Gastrocnemius medialis (tissue), 4 donors: ENCODE measurements around the gene NPTX1. TPM values are rescaled to one million over a fixed set of nuclear protein-coding genes. Genes with fewer than 3 reads are reported as not detected.

ENCODE experiments used
- ATAC-seq, 2 donors: fragments of 150-250 bp; one replicate each; pipeline ENCODE4 v1.9.1; 2016
- DNase-seq, 2 donors: peaks; one replicate each; pipeline ENCODE4 v3.0.0-alpha.2; 2019
- H3K27ac ChIP-seq, 4 donors: fragments of 200-600 bp; sonication (generic); 1 replicate in 1 of 4; 2 replicates in 3 of 4; pipeline ENCODE4 v1.5.1; 2016 to 2018; ENCODE audit warnings: mild to moderate bottlenecking in 2 of 4, moderate library complexity in 1 of 4
- H3K27me3 ChIP-seq, 3 donors: fragments of 200-600 bp; sonication (generic) in 2 of 3; 1 replicate in 1 of 3; 2 replicates in 2 of 3; pipeline versions ENCODE4 v1.5.1 to v1.6.0; 2016 to 2019; ENCODE audit warnings: mild to moderate bottlenecking in 1 of 3, moderate library complexity in 1 of 3
- H3K36me3 ChIP-seq, 2 donors: fragments of 200-600 bp; sonication (generic) in 1 of 2; one replicate each; pipeline ENCODE4 v1.5.1; 2017 to 2018
- H3K4me1 ChIP-seq, 2 donors: fragments of 200-600 bp; sonication (generic) in 1 of 2; one replicate each; pipeline ENCODE4 v1.5.1; 2016 to 2017; ENCODE audit warnings: mild to moderate bottlenecking in 2 of 2
- H3K4me3 ChIP-seq, 4 donors: fragments of 200-600 bp; sonication (generic) in 3 of 4; 1 replicate in 1 of 4; 2 replicates in 3 of 4; pipeline ENCODE4 v1.5.1; 2016 to 2019; ENCODE audit warnings: mild to moderate bottlenecking in 2 of 4
- H3K9me3 ChIP-seq, 3 donors: fragments of 200-600 bp; sonication (generic) in 2 of 3; 1 replicate in 1 of 3; 2 replicates in 2 of 3; pipeline ENCODE4 v1.5.1; 2016 to 2019
- POLR2A ChIP-seq, 2 donors: fragments of 450-650 bp; IDR thresholded peaks; one replicate each; pipeline ENCODE4 v1.6.1; 2017; ENCODE audit warnings: antibody characterized with exemption in 2 of 2, mild to moderate bottlenecking in 2 of 2, moderate library complexity in 2 of 2
- in situ Hi-C, 4 donors: fragments of 200-750 bp; cut with MboI; loops; one replicate each; pipeline versions ENCODE4 v1.15.0 to v1.8.0; 2017; ENCODE audit warnings: low sequenced_read_pairs in 4 of 4
- intact Hi-C: fragments of 100-400 bp; cut with DNase I; formaldehyde crosslinking; loops from one replicate; pipeline ENCODE4 v1.15.1; 2023; ENCODE audit warnings: low total_unique reads
- total RNA-seq, 4 donors: library from RNA; depleted of rRNA; stranded (reverse); fragments of >200 nt; gene quantifications; one replicate each; pipeline versions ENCODE4 v1.1.0 to v1.2.3, GENCODE V29; 2016
- TF ChIP-seq, protein P1 (sequence below), 5 experiments: fragments of 450-650 bp in 3 of 5; fragments of 200-600 bp in 2 of 5; sonication (generic) in 2 of 5; IDR thresholded peaks in 4 of 5; conservative IDR thresholded peaks in 1 of 5; 1 replicate in 4 of 5; 2 replicates in 1 of 5; pipeline ENCODE4 v1.5.1; 2016 to 2019; ENCODE audit warnings: antibody characterized with exemption in 5 of 5, mild to moderate bottlenecking in 3 of 5, moderate library complexity in 3 of 5

NPTX1 gene
- total RNA-seq, 4 donors from 2014 or later = 0.07 to 2.4 (median 0.21) TPM

DNA sequence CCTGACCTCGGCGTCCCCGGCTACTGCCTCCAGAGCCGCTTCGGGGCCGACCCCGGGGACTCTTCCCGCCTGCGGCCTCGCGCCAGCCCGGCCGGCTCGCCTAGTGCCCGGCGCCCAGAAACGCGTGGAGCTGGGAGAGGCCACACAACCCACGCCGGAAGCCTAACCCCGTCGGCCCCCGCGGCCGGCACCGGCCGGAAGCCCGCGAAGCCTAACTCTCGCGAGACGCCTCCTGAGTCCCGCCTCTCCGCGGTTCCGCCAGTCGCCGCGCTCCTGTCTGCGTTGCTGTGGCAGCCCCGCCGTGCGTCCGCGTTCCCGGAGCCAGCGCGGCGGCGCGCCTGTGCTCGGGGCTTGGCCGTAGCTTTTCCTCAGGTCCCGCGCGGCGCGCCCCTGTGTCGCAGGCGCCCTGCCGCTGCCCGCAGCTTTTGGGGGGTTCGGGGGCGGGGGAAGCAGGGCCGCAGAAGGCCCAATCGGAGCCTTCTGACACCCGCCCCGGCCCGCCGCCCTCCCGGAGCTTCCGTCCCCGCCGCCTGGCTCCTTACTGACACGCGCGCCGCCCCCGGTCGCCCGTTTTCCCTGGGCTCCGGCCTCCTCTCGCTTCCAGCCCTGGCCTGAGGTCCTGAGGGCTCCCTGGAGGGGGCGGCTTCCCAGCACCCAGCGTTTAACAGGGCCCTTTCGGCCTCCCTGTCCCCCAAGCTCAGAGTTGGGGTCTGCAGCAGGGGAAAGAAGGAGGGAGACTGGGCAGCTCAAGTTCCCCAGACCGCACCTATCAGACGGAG, 21.7 kb downstream of the NPTX1 start:
- peak; percentile 78 to 79 for ATAC-seq
- Histone ChIP-seq H3K27me3 (no peaks in the 10 kb centered on the region), H3K9me3 (no peaks in the 10 kb centered on the region), H3K4me3 (peak overlapping the region; percentile 66 to 98 (median 89)), H3K4me1 (peaks cover 24 to 34% of the 10 kb centered on the region in 2 donors), H3K27ac (peak overlapping the region; percentile 92 to 100 (median 98)), H3K36me3 (no peaks in the 10 kb centered on the region)
- TF ChIP-seq, protein P1, sequence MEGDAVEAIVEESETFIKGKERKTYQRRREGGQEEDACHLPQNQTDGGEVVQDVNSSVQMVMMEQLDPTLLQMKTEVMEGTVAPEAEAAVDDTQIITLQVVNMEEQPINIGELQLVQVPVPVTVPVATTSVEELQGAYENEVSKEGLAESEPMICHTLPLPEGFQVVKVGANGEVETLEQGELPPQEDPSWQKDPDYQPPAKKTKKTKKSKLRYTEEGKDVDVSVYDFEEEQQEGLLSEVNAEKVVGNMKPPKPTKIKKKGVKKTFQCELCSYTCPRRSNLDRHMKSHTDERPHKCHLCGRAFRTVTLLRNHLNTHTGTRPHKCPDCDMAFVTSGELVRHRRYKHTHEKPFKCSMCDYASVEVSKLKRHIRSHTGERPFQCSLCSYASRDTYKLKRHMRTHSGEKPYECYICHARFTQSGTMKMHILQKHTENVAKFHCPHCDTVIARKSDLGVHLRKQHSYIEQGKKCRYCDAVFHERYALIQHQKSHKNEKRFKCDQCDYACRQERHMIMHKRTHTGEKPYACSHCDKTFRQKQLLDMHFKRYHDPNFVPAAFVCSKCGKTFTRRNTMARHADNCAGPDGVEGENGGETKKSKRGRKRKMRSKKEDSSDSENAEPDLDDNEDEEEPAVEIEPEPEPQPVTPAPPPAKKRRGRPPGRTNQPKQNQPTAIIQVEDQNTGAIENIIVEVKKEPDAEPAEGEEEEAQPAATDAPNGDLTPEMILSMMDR (IDR thresholded peaks at IDR 0.05 in 4 of 5, conservative IDR thresholded peaks at IDR 0.05 in 1 of 5) = peak in 1 of 5 experiments; percentile 24
- peak; percentile 95 to 97 for TF ChIP-seq POLR2A (IDR thresholded peaks at IDR 0.05)
- DNase-seq = peak; percentile 93 to 95
- intact Hi-C loops (loop anchor here (1.0 to 10.0 kb wide), 5 partner anchors 28 to 194 kb away; partner anchors contain the start of genes ENDOV, RNF213 and RPTOR), in situ Hi-C loops (no loop called here)

DNA sequence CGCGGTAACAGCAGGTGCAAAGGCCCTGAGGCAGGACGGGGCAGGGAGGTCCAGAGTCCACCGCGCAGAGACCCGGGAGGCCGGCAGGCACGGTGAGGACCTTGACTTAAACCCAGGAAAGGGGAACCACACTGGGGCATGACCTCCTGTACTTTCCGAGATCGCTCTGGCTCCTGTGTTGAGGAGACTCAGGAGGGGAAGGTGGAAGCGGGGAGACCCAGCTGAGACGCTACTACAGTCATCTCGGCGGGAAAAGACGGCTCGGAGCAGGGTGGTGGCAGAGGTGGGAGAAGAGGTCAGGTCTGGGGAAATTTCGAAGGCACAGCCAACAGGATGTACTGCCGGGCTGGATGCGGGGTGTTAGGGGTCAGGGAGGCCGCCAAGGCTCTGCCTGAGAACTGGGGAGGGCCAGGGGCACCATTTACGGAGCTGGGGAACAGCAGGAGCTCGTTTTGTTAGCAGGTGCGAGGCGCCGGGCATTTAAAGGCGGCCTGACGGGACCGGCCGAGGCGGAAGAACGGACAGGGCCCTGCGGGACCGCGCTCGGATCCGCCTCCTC, 22.3 kb downstream of the NPTX1 start:
- TF ChIP-seq, protein P1 (IDR thresholded peaks at IDR 0.05 in 4 of 5, conservative IDR thresholded peaks at IDR 0.05 in 1 of 5) = no peak
- TF ChIP-seq POLR2A (IDR thresholded peaks at IDR 0.05) = no peak
- ATAC-seq (peak; percentile 5 to 19), DNase-seq (no peak)
- Histone ChIP-seq H3K27me3 (no peaks in the 10 kb centered on the region), H3K9me3 (no peaks in the 10 kb centered on the region), H3K4me3 (peak overlapping the region; percentile 66 to 98 (median 89)), H3K36me3 (no peaks in the 10 kb centered on the region), H3K4me1 (peaks cover 24 to 34% of the 10 kb centered on the region in 2 donors), H3K27ac (peak overlapping the region; percentile 92 to 100 (median 98))
- in situ Hi-C loops (no loop called here), intact Hi-C loops (loop anchor here (1.0 to 10.0 kb wide), 4 partner anchors 27 to 195 kb away; partner anchors contain the start of genes ENDOV and RPTOR)

DNA sequence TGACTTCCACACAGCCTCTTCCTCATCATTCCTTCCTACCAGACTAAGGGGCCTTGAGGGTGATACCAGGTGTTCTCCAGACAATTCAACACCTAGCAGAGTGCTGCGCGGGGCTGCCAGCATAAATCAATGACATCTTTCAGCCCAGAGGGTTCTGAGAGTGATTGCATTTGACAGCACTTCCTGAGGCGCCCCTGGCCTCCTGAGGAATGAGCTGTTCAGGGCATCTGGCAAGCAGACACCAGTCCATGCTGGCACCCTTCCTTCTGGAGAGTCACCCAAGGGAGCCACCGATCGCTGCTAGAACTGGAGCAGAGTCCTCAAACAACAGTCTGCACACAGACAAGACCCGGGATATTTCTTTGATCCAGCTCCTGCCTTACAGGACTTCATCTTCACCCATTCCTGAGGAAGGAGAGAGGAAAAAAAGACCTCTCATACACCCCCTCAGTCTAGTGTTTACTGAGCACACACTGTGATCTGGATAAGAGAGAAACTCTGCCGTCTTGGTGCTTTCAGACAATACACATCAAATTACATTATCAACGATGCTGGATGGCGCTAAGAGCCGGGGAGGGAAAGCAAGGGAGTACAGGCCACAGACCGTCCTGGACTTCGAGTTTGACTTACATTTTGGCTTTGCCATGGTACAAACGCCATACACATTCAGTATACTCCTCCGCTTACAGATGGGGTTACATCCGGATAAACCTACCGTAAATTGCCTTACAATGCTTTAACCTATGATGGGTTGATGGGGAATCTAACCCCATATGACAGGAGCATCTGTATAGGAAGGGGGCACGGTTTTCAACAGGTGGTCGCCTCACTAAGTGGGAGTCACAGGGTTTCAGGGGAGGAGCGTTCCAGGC, 23.0 kb downstream of the NPTX1 start:
- DNase-seq (no peak), ATAC-seq (no peak)
- Histone ChIP-seq H3K36me3 (no peaks in the 10 kb centered on the region), H3K9me3 (no peaks in the 10 kb centered on the region), H3K4me3 (peak overlapping the region in 3 of 4 donors; percentile 66 to 93 (median 85)), H3K27ac (peak overlapping the region in 3 of 4 donors; percentile 92 to 99 (median 96)), H3K27me3 (no peaks in the 10 kb centered on the region), H3K4me1 (peaks cover 24 to 34% of the 10 kb centered on the region in 2 donors)
- intact Hi-C loops (loop anchor here (10.0 kb wide), 1 partner anchor 91 kb away; the partner anchor contains the start of gene RPTOR), in situ Hi-C loops (no loop called here)
- TF ChIP-seq POLR2A (IDR thresholded peaks at IDR 0.05) = no peak
- TF ChIP-seq, protein P1 (IDR thresholded peaks at IDR 0.05 in 4 of 5, conservative IDR thresholded peaks at IDR 0.05 in 1 of 5) = no peak

DNA sequence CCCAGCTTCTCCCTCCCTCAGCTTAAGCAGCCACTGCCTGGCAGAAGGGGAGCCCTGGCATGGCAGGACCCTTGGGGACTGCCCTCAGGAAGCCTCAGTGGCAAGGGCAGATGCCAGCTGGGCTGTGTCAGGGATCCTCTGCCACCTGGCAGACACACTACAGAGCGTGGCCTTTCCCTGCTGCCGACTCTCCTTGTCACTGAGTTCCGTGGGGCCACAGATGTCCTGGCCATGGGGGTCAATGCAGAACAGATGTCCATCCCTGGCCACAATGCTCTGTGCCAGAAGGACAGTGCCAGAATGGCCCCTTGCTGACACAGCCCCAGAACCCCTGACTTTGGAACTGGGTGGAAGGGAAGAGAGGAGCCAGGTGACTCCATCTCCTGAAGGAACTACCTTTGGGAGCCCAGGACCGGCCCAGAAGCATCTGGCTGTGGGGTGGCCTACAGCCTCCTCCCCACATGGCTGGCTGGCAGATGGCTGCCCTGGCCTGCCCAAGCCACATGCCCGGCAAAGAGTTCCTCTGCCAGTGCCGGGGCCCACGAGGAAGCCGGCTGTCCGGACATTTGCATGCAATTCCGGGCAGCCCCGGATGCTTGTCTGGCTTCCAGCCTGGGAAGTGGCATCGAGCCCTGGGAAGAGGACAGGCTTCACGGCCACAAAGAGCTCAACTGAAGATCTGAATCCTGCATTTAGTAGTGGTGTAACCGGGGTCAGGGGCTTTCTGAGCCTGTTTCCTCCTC, 24.1 kb downstream of the NPTX1 start:
- ATAC-seq (no peak), DNase-seq (no peak)
- intact Hi-C loops = loop anchor here (10.0 kb wide), 1 partner anchor 92 kb away; the partner anchor contains the start of gene RPTOR
- in situ Hi-C loops = no loop called here
- H3K4me1 ChIP-seq = peaks cover 18 to 29% of the 10 kb centered on the region in 2 donors
- no peak overlapping the region for H3K4me3 ChIP-seq
- H3K27me3 ChIP-seq = no peaks in the 10 kb centered on the region
- H3K36me3 ChIP-seq = no peaks in the 10 kb centered on the region
- H3K27ac ChIP-seq = no peak overlapping the region
- no peaks in the 10 kb centered on the region for H3K9me3 ChIP-seq
- TF ChIP-seq POLR2A (IDR thresholded peaks at IDR 0.05) = no peak
- TF ChIP-seq, protein P1 (IDR thresholded peaks at IDR 0.05 in 4 of 5, conservative IDR thresholded peaks at IDR 0.05 in 1 of 5) = no peak
